Fibroblast of skin of left quadriceps (primary cell): ENCODE data around the gene KIR2DL4.
"Not testable (repeated sequence)": the region's sequence is repeated elsewhere in the genome, so short reads cannot be mapped to it uniquely, and the experiment has no call there.

Experiments used
- DNase-seq, 2 experiments: peaks; one replicate each; pipeline ENCODE4 v3.0.0-alpha.2; 2013; ENCODE audit warnings: low read depth in 2 of 2

Gene KIR2DL4

GRCh38 chr19:54804571-54804970 is 1.2 kb downstream of the KIR2DL4 start:
- no peak for DNase-seq

GRCh38 chr19:54805665-54806515 is 2.5 kb downstream of the KIR2DL4 start:
- DNase-seq, result no peak

GRCh38 chr19:54806516-54806838 is 3.1 kb downstream of the KIR2DL4 start:
- no peak for DNase-seq

- not testable (repeated sequence) for DNase-seq
Measured at GRCh38 chr19:54814571-54814970, 11.2 kb downstream of the KIR2DL4 start.

GRCh38 chr19:54816251-54816650 is 12.8 kb downstream of the KIR2DL4 start, which contains the start of gene KIR3DL1:
Gene KIR3DL1, plus strand, starts transcription at chr19:54816468.
- not testable (repeated sequence) for DNase-seq

- DNase-seq, result no peak
Measured at GRCh38 chr19:54817670-54818536, 14.5 kb downstream of the KIR2DL4 start.

- DNase-seq, result not testable (repeated sequence)
Measured at GRCh38 chr19:54824416-54824815, 21.0 kb downstream of the KIR2DL4 start.

- DNase-seq, result not testable (repeated sequence)
Measured at GRCh38 chr19:54825326-54825725, 21.9 kb downstream of the KIR2DL4 start.

- DNase-seq, result not testable (repeated sequence)
Measured at GRCh38 chr19:54828064-54828463, 24.7 kb downstream of the KIR2DL4 start.

GRCh38 chr19:54832496-54832895 is 29.1 kb downstream of the KIR2DL4 start, which contains the start of gene KIR2DS4:
Gene KIR2DS4, plus strand, starts transcription at chr19:54832676.
- not testable (repeated sequence) for DNase-seq

- not testable (repeated sequence) for DNase-seq
Measured at GRCh38 chr19:54835126-54835525, 31.7 kb downstream of the KIR2DL4 start.

- DNase-seq, result not testable (repeated sequence)
Measured at GRCh38 chr19:54837522-54837921, 34.1 kb downstream of the KIR2DL4 start.

GRCh38 chr19:54843171-54843570 is 39.8 kb downstream of the KIR2DL4 start:
- not testable (repeated sequence) for DNase-seq

GRCh38 chr19:54850061-54850640 is 46.7 kb downstream of the KIR2DL4 start, which contains the start of gene KIR3DL2:
Gene KIR3DL2, plus strand, starts transcription at chr19:54850443. Its CDS starts 33 bp downstream, at chr19:54850476.
- not testable (repeated sequence) for DNase-seq

GRCh38 chr19:54850930-54851329 is 47.5 kb downstream of the KIR2DL4 start:
- no peak for DNase-seq

- DNase-seq, result no peak
Measured at GRCh38 chr19:54851353-54851752, 47.9 kb downstream of the KIR2DL4 start.

GRCh38 chr19:54855241-54855640 is 51.8 kb downstream of the KIR2DL4 start:
- DNase-seq, result not testable (repeated sequence)

GRCh38 chr19:54858476-54858875 is 55.1 kb downstream of the KIR2DL4 start:
- DNase-seq, result not testable (repeated sequence)

GRCh38 chr19:54859421-54859820 is 56.0 kb downstream of the KIR2DL4 start:
- DNase-seq, result not testable (repeated sequence)

- DNase-seq, result not testable (repeated sequence)
Measured at GRCh38 chr19:54863459-54863858, 60.0 kb downstream of the KIR2DL4 start.
